ENCODE data around the gene ADARB1. TPM values are rescaled to one million over a fixed set of nuclear protein-coding genes. Genes with fewer than 3 reads are reported as not detected.
"Not testable (repeated sequence)": the region's sequence is repeated elsewhere in the genome, so short reads cannot be mapped to it uniquely, and the experiment has no call there.

ADARB1 gene
- total RNA-seq, 3 donors from 2014 or later (not counting 1 experiment from before 2014, with no cell fraction given) = 20.7 to 28.0 (median 26.6) TPM

DNA sequence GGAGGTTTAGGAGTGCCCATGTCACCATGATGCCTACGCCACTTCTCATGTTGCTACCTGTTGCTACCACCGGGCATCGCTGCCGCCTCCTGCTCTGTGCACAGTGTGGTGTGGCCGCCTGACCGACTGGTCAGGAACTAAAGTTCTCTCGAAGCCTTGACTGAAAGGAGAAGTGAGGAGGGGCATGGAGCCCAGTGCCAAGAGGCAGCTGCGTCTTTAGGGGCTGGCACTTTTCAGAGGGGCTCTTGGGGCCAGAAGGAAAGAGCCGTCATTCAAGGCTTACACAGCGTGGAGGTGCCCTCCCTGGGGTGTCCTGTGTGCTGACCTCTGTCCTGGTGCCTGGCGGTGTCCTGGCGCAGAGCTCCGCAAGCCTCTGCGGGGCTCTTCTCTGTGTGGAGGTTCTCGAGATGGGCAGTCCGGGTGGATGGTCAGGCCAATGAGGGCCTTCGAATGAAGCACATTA lies 57.2 kb downstream of the ADARB1 start:
- intact Hi-C loops (cut with micrococcal nuclease) = no loop called here
- ATAC-seq (no peak), DNase-seq (no peak)
- Histone ChIP-seq H3K27ac (ENCODE audit: low read length) (no peak overlapping the region), H3K9me3 (ENCODE audit: control insufficient read depth, insufficient read depth, low read length) (no peaks in the 10 kb centered on the region), H3K4me3 (ENCODE audit: low read length) (no peak overlapping the region), H3K27me3 (ENCODE audit: control insufficient read depth, insufficient read depth, low read length) (no peaks in the 10 kb centered on the region), H3K36me3 (ENCODE audit: control insufficient read depth, insufficient read depth, low read length) (peaks cover 2% of the 10 kb centered on the region), H3K4me1 (ENCODE audit: control insufficient read depth, insufficient read depth, low read length) (peaks cover 8% of the 10 kb centered on the region)
- H3K27ac Mint-ChIP-seq = no peak overlapping the region
- no peaks in the 10 kb centered on the region for H3K36me3 Mint-ChIP-seq
- H3K9me3 Mint-ChIP-seq = no peaks in the 10 kb centered on the region
- no peaks in the 10 kb centered on the region for H3K4me1 Mint-ChIP-seq
- no peak for TF ChIP-seq CTCF (IDR thresholded peaks at IDR 0.05)
- no peak overlapping the region for H3K4me3 Mint-ChIP-seq
- no peaks in the 10 kb centered on the region for H3K27me3 Mint-ChIP-seq (ENCODE audit: low read depth in 2 of 2)
- 88% methylated on average over 17 of the region's 17 CpGs for WGBS (ENCODE audit: insufficient coverage)

DNA sequence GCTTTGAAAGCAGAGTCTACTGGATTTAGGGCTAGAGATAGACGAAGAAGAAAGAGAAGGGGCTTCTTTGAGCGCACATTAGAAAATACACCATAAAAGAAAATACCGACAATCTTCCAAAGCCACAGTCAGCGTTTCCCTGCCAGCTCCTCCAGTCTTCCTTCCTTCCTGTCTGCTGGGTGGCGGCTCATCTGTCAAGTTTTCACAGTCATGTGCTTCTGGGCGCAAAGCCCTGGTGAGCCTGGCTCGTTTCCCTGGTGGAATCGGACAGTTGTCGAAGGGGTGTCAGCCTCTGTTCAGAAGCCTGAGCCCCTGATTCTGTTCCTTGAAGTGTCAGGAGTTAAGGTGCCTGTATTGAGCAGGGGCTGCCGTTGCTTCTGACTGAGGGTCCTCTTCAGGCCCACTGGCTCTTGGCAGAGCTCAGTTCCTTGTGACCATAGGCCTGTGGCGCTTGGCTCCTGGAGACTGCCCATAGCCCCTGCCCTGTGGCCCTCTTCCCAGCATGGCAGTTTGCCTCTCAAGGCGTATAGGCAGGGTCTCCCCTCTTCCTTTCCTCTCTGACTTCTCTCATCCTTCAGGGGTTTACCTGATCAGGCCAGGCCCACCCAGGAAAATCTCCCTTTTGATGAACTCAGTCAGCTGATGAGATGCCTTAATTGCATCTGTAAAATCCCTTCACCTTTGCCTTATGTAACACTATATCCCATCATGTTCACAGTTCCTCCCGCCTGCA lies 58.6 kb downstream of the ADARB1 start:
- Histone ChIP-seq H3K27me3 (ENCODE audit: control insufficient read depth, insufficient read depth, low read length) (no peaks in the 10 kb centered on the region), H3K9me3 (ENCODE audit: control insufficient read depth, insufficient read depth, low read length) (no peaks in the 10 kb centered on the region), H3K36me3 (ENCODE audit: control insufficient read depth, insufficient read depth, low read length) (peaks cover 2% of the 10 kb centered on the region), H3K4me1 (ENCODE audit: control insufficient read depth, insufficient read depth, low read length) (peaks cover 7% of the 10 kb centered on the region), H3K4me3 (ENCODE audit: low read length) (no peak overlapping the region), H3K27ac (ENCODE audit: low read length) (no peak overlapping the region)
- intact Hi-C loops (cut with micrococcal nuclease) = no loop called here
- Mint-ChIP-seq H3K4me3 (no peak overlapping the region), H3K27me3 (ENCODE audit: low read depth in 2 of 2) (peaks cover 0 to 2% of the 10 kb centered on the region in 2 donors), H3K27ac (no peak overlapping the region), H3K36me3 (no peaks in the 10 kb centered on the region), H3K9me3 (no peaks in the 10 kb centered on the region), H3K4me1 (peaks cover 0 to 5% of the 10 kb centered on the region in 2 donors)
- no peak for DNase-seq
- WGBS (ENCODE audit: insufficient coverage) = 51% methylated on average over 12 of the region's 13 CpGs
- TF ChIP-seq CTCF (IDR thresholded peaks at IDR 0.05) = no peak
- no peak for ATAC-seq

- H3K4me3 Mint-ChIP-seq; H3K9me3 Mint-ChIP-seq; H3K4me3 ChIP-seq (ENCODE audit: low read length); DNase-seq; H3K36me3 Mint-ChIP-seq; H3K27ac ChIP-seq (ENCODE audit: low read length); intact Hi-C loops (cut with micrococcal nuclease); H3K36me3 ChIP-seq (ENCODE audit: control insufficient read depth, insufficient read depth, low read length); H3K27me3 Mint-ChIP-seq (ENCODE audit: low read depth in 2 of 2); H3K9me3 ChIP-seq (ENCODE audit: control insufficient read depth, insufficient read depth, low read length); H3K27me3 ChIP-seq (ENCODE audit: control insufficient read depth, insufficient read depth, low read length); H3K27ac Mint-ChIP-seq; ATAC-seq; H3K4me1 Mint-ChIP-seq; H3K4me1 ChIP-seq (ENCODE audit: control insufficient read depth, insufficient read depth, low read length): not testable (repeated sequence)
- 98% methylated on average over 52 of the region's 60 CpGs for WGBS (ENCODE audit: insufficient coverage)
Observed at GRCh38 chr21:45133574-45134278, 59.3 kb downstream of the ADARB1 start.

- Histone ChIP-seq H3K36me3 (ENCODE audit: control insufficient read depth, insufficient read depth, low read length) (peaks cover 2% of the 10 kb centered on the region), H3K4me3 (ENCODE audit: low read length) (no peak overlapping the region), H3K27me3 (ENCODE audit: control insufficient read depth, insufficient read depth, low read length) (no peaks in the 10 kb centered on the region), H3K27ac (ENCODE audit: low read length) (no peak overlapping the region), H3K4me1 (ENCODE audit: control insufficient read depth, insufficient read depth, low read length) (no peaks in the 10 kb centered on the region), H3K9me3 (ENCODE audit: control insufficient read depth, insufficient read depth, low read length) (no peaks in the 10 kb centered on the region)
- DNase-seq = no peak
- Mint-ChIP-seq H3K4me1 (peaks cover 0 to 5% of the 10 kb centered on the region in 2 donors), H3K36me3 (no peaks in the 10 kb centered on the region), H3K4me3 (no peak overlapping the region), H3K9me3 (no peaks in the 10 kb centered on the region), H3K27me3 (ENCODE audit: low read depth in 2 of 2) (peaks cover 0 to 2% of the 10 kb centered on the region in 2 donors), H3K27ac (no peak overlapping the region)
- intact Hi-C loops (cut with micrococcal nuclease) = no loop called here
- 94% methylated on average over 26 of the region's 29 CpGs for WGBS (ENCODE audit: insufficient coverage)
- ATAC-seq = no peak
- no peak for TF ChIP-seq CTCF (IDR thresholded peaks at IDR 0.05)
Observed at GRCh38 chr21:45134279-45135076, 60.1 kb downstream of the ADARB1 start.
